ENCODE results near the gene BCL11A. TPM values are rescaled to one million over a fixed set of nuclear protein-coding genes. Genes with fewer than 3 reads are reported as not detected.
A peak's percentile ranks its signal among the peaks of the same experiment; 100 is the strongest.

BCL11A gene
- polyA plus RNA-seq, 3 donors, result 8.7 to 15.6 (median 11.1) TPM

DNA sequence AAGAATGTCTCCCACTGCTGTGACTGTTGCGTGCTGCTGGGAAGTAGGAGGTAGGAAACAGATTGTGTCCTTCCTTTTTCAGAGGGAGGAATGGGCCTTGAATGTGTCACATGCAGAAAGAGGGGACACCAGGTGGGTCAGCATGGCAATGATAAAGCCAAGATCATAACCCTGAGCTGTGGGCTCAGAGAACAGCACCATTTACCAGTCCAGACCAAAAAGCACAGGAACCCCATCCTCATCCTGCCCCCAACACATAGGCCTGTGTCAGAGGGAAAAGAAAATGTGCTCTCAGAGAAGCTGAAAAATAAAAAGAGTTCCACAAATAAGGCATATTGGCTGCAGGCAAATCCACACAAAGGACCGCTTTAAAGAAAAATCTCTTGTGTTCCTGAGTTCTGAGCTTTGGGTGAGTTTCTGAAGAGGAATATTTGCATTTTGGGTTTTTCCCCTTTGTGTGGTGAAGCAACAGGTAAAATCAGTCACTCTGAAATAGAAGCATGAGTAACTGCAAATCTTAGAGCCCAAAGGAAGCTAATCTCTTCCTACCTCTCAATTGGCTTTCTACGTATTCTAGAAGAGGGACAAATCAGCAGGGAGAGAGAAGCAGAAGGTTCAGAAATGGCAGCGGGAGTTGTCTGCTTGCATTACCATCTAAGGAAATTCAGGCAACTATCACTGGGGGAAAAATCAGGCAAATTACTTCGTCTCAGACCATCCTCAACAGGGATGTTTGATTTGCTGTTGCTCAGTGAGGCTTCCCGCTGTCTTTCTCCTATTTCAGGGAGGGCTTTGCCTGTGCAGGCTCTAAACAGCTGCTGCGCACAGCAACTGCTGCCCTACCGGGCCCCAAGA is 106.8 kb downstream of the BCL11A start:
- H3K27me3 Mint-ChIP-seq (ENCODE audit: low read depth in 3 of 3), result peaks cover 0 to 2% (median 1%) of the 10 kb centered on the region in 3 donors
- Histone ChIP-seq H3K4me1 (ENCODE audit: control insufficient read depth in 1 of 2, insufficient read depth in 2 of 2, low read length in 2 of 2) (peaks cover 13 to 27% of the 10 kb centered on the region in 2 donors), H3K36me3 (replicated peaks in 1 of 2; ENCODE audit: control insufficient read depth in 1 of 2, insufficient read depth in 2 of 2, low read length in 2 of 2) (no peaks in the 10 kb centered on the region), H3K9me3 (replicated peaks in 1 of 2; ENCODE audit: control insufficient read depth in 1 of 2, insufficient read depth in 1 of 2, low read length in 2 of 2) (no peaks in the 10 kb centered on the region), H2AFZ (ENCODE audit: insufficient read depth, low read depth, low read length, poor library complexity, severe bottlenecking) (no peak overlapping the region), H4K20me1 (ENCODE audit: insufficient read depth, low read length) (no peaks in the 10 kb centered on the region), H3K27ac (ENCODE audit: low read depth in 1 of 2, low read length in 2 of 2) (no peak overlapping the region), H3K4me3 (replicated peaks in 1 of 3; ENCODE audit: low read depth in 2 of 3, low read length in 3 of 3) (no peak overlapping the region), H3K9ac (ENCODE audit: insufficient read depth, low read length, poor library complexity, severe bottlenecking) (no peak overlapping the region), H3K27me3 (ENCODE audit: control insufficient read depth in 2 of 2, insufficient read depth in 2 of 2, low read length in 2 of 2) (no peaks in the 10 kb centered on the region), H3K4me2 (replicated peaks; ENCODE audit: extremely low read depth, low read length, poor library complexity, severe bottlenecking) (no peak overlapping the region), H3K79me2 (ENCODE audit: insufficient read depth, low read length) (no peaks in the 10 kb centered on the region)
- no peaks in the 10 kb centered on the region for H3K36me3 Mint-ChIP-seq
- 100% methylated on average over 4 of the region's 8 CpGs for WGBS (ENCODE audit: insufficient coverage)
- H3K4me3 Mint-ChIP-seq, result no peak overlapping the region
- peaks cover 38% of the 10 kb centered on the region for H3K4me1 Mint-ChIP-seq
- DNase-seq, result peak in 2 of 3 donors; percentile 10 to 53
- TF ChIP-seq, protein P1, sequence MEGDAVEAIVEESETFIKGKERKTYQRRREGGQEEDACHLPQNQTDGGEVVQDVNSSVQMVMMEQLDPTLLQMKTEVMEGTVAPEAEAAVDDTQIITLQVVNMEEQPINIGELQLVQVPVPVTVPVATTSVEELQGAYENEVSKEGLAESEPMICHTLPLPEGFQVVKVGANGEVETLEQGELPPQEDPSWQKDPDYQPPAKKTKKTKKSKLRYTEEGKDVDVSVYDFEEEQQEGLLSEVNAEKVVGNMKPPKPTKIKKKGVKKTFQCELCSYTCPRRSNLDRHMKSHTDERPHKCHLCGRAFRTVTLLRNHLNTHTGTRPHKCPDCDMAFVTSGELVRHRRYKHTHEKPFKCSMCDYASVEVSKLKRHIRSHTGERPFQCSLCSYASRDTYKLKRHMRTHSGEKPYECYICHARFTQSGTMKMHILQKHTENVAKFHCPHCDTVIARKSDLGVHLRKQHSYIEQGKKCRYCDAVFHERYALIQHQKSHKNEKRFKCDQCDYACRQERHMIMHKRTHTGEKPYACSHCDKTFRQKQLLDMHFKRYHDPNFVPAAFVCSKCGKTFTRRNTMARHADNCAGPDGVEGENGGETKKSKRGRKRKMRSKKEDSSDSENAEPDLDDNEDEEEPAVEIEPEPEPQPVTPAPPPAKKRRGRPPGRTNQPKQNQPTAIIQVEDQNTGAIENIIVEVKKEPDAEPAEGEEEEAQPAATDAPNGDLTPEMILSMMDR (IDR thresholded peaks at IDR 0.05), result no peak
- intact Hi-C loops (cut with micrococcal nuclease), result loop anchor here in 1 of 2 donors (10.0 kb wide), 1 partner anchor 48 kb away; no protein-coding TSS in a partner anchor
- peak overlapping the region in 2 of 7 donors; percentile 40 to 81 for H3K27ac Mint-ChIP-seq
- no peaks in the 10 kb centered on the region for H3K9me3 Mint-ChIP-seq

DNA sequence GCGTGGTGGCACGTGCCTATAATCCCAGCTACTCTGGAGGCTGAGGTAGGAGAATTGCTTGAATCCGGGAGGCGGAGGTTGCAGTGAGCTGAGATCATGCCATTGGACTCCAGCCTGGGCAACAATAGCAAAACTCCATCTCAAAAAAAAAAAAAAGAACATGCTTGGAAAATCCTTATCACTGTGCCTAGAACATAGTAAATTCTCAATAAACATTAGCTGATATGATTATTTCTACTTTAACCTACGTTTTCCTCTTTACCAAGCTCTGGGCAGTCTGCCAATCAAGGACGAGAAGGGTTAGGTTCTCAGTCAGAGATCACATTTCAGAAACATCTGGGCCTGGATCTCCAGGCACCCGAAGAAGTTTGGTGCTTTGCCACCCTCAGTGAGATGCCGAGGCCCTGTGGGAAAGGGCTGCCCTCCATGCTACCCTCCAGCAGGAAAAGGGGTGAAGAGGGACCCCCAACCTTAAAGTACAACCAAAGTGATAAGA is 107.7 kb downstream of the BCL11A start:
- DNase-seq, result no peak
- Histone ChIP-seq H3K79me2 (ENCODE audit: insufficient read depth, low read length) (no peaks in the 10 kb centered on the region), H3K4me3 (replicated peaks in 1 of 3; ENCODE audit: low read depth in 2 of 3, low read length in 3 of 3) (no peak overlapping the region), H2AFZ (ENCODE audit: insufficient read depth, low read depth, low read length, poor library complexity, severe bottlenecking) (no peak overlapping the region), H3K4me1 (ENCODE audit: control insufficient read depth in 1 of 2, insufficient read depth in 2 of 2, low read length in 2 of 2) (peaks cover 16 to 36% of the 10 kb centered on the region in 2 donors), H4K20me1 (ENCODE audit: insufficient read depth, low read length) (no peaks in the 10 kb centered on the region), H3K4me2 (replicated peaks; ENCODE audit: extremely low read depth, low read length, poor library complexity, severe bottlenecking) (no peak overlapping the region), H3K9ac (ENCODE audit: insufficient read depth, low read length, poor library complexity, severe bottlenecking) (no peak overlapping the region), H3K36me3 (replicated peaks in 1 of 2; ENCODE audit: control insufficient read depth in 1 of 2, insufficient read depth in 2 of 2, low read length in 2 of 2) (no peaks in the 10 kb centered on the region), H3K27ac (ENCODE audit: low read depth in 1 of 2, low read length in 2 of 2) (no peak overlapping the region), H3K9me3 (replicated peaks in 1 of 2; ENCODE audit: control insufficient read depth in 1 of 2, insufficient read depth in 1 of 2, low read length in 2 of 2) (no peaks in the 10 kb centered on the region), H3K27me3 (ENCODE audit: control insufficient read depth in 2 of 2, insufficient read depth in 2 of 2, low read length in 2 of 2) (no peaks in the 10 kb centered on the region)
- H3K9me3 Mint-ChIP-seq, result peaks cover 0 to 2% (median 0%) of the 10 kb centered on the region in 7 donors
- H3K4me3 Mint-ChIP-seq, result no peak overlapping the region
- WGBS (ENCODE audit: insufficient coverage), result 40% methylated on average over 1 of the region's 8 CpGs
- H3K4me1 Mint-ChIP-seq, result peaks cover 45% of the 10 kb centered on the region
- no peak overlapping the region for H3K27ac Mint-ChIP-seq
- TF ChIP-seq, protein P1 (IDR thresholded peaks at IDR 0.05), result no peak
- peaks cover 0 to 2% (median 1%) of the 10 kb centered on the region in 3 donors for H3K27me3 Mint-ChIP-seq (ENCODE audit: low read depth in 3 of 3)
- peaks cover 0 to 3% of the 10 kb centered on the region in 2 donors for H3K36me3 Mint-ChIP-seq
- intact Hi-C loops (cut with micrococcal nuclease), result loop anchor here in 1 of 2 donors (10.0 kb wide), 1 partner anchor 49 kb away; no protein-coding TSS in a partner anchor
